SHP77 (cell line): ENCODE data around the gene ANKEF1.
A peak's percentile ranks its signal among the peaks of the same experiment; 100 is the strongest.
"Not testable (repeated sequence)": the region's sequence is repeated elsewhere in the genome, so short reads cannot be mapped to it uniquely, and the experiment has no call there.

ENCODE experiments used
- DNase-seq, 2 experiments: peaks; one replicate each; lab custom pipeline; 2025; lab: John Stamatoyannopoulos, UW

The ANKEF1 gene

DNA sequence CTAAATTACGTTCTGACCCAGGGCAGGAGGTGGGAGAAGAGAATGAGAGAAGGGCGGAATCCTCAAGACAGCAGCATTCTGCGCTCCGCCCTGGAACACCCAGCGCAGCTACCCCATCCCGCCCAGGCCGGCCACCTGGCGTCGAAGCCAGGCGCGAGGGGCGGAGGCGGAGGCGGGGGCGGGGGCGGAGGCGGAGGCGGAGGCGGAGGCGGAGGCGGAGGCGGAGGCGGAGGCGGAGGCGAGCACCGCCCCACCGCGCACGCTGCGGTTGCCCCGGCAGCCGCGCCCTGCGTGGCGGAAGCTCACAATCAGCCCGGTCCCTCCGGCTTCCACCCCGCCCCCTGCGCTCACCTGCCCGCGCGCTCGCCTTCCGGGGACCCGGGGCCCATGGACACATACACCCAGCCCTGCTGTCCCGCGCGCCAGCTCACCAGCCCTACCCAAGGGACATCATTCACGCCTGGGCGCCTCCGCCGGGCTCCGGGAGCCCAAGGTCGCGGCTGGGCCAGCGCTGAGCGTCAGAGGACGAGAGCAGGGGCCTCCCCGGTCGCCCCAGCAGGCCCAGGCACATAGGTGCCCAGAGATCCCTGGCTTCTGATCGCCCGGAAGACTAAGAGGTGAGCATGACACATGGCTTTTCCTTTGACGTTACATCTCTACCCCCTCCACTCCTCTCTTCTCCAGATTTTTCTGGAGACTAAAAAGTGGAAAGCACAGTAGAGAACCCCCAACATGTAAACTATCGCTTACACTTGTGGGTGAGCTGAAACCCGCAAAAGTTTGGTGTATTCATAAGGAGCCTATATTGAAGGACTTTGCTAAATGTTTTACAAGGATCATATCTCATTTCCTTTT is at the start of gene ANKEF1:
Gene ANKEF1 (plus strand): TSS at position 271 of the 855 bp plus-strand sequence. CDS start 3,315 bp downstream, outside the sequence.
- DNase-seq: peak; percentile 91 to 99

DNA sequence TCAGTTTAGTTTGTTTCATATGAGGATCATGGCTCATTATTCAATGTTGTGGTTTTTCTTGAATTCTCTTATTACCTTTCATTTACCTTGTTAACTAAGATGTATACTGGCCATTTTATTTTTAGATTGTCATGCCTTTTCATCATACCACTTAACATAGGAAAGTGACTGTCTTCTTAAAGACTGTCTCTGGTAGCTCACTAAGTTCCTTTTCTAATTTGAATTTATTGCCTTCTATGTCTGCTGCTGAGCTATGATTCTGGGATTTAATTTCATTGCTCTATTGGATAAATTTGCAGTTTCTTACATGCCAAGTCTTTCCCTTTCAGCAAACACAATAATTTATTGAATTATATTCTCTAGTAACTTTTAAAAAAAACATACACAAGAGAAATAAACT is 49.5 kb upstream of the ANKEF1 start:
- DNase-seq: no peak

GRCh38 chr20:9985773-9986172 is 49.0 kb upstream of the ANKEF1 start:
- DNase-seq: no peak

DNA sequence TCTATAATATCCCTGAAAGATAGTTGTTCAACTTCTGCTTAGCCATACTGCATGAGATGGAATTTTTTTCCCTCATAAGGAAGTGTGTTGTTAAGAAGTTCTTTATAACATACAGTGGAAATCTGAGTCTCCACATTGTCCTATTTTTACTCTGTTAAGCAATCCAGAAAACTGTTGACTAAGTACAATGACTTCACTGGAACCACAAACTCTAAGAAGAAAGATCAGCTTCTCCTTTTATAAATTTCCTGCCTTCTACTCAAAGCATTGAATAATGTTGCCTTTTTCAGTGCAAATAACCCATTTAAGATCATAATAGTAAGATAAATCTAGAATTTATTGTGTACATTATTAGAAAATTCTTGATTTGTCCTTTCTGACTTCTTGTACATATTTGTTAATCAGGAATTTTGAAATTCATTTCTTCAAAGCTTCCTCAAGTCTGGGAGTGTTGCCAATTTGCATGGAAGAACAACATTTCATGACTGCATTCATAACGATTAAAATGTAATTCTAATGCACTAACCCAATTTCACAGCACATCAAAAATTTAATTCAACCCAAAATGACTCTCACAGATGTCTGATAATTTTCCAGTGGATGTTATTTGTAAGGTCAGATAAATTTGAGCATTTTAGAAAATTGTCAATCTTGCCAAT is 45.6 kb upstream of the ANKEF1 start:
- no peak for DNase-seq

DNA sequence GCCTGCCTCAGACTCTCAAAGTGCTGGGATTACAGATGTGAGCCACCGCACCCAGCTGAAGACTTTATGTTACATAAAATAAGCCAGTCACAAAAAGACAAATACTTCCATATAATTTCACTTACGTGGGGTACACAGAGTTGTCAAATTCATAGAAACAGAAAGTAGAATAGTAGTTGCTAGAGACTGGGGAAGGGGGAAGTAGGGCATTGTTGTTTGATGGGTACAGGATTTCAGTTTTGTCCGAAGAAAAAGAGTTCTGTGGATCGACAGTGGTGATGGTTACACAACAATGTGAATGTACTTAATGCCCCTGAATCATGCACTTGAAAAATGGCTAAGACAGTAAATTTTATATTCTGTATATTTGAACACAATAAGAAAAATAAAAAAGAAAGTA is 41.6 kb upstream of the ANKEF1 start:
- no peak for DNase-seq

DNA sequence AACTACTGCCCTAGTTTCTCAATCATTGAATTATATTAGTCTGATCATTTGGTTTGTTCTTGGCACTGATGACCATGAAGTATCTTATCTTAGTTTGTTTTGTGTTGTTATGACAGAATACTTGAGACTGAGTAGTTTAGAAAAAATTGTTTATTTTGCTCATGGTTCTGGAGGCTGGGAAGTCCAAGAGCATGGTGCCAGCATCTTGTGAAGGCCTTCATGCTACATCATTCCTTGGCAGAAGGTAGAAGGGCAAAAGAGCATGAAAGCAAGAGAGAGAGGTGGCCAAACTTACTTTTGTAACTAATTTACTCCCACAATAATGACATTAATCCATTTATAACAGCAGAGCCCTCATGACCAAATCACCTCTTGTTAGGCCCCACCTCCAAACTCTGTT is 40.1 kb upstream of the ANKEF1 start:
- DNase-seq: no peak

DNA sequence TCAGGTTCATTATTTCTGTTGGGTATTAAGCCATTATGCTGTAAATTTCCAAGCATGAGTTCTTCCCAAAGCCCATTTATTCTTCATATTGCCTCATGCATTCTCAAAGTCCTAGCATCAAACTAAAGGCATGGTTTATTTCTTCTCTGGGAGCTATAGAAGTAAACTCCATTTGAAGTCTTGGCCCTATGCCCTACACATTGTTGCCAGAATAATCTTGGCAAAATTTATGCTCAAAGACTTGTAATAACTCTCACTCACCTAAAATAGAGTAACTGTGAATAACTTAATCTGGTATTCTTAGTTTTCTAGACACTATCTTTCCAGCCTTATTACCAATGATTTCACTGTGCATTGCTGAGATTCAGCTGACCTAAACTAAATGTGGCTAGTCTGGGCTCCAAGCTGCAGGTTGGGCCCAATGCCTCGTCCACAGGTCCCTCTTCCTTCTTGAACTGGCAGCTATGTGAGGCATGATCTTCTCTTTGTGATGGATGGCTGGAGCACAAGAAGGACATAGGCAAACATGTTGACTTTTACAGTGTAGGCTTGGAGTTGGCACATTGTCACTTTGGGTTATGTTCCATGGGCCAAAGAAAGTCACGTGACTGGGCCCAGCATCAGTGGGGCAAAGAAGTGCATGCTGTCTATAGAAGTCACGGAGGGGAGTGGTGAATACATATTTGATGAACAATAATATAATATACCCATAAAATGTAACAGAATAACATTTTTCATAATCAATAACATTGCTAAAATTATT is 39.1 kb upstream of the ANKEF1 start:
- DNase-seq: no peak

DNA sequence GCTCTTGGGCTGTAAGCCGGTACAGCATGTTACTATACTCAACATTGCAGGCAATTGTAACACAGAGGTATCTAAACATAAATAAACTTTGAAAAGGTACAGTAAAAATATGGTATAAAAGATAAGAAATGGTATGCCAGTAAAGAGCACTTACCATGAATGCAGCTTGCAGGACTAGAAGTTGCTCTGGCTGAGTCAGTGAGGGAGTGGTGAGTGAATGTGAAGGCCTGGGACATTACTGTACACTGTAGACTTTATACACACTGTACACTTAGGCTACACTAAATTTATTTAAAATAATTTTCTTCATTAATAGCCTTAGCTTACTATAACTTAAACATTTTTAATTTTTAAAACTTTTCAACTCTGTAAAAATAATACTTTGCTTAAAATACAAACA is 37.8 kb upstream of the ANKEF1 start:
- no peak for DNase-seq

- no peak for DNase-seq
These were observed 35.1 kb upstream of the ANKEF1 start for GRCh38 chr20:9999645-10000044.

- no peak for DNase-seq
These were observed 31.9 kb upstream of the ANKEF1 start for GRCh38 chr20:10002866-10003265.

GRCh38 chr20:10004900-10005299 is 29.9 kb upstream of the ANKEF1 start:
- DNase-seq: no peak

- no peak for DNase-seq
These were observed 28.9 kb upstream of the ANKEF1 start for GRCh38 chr20:10005885-10006284.

DNA sequence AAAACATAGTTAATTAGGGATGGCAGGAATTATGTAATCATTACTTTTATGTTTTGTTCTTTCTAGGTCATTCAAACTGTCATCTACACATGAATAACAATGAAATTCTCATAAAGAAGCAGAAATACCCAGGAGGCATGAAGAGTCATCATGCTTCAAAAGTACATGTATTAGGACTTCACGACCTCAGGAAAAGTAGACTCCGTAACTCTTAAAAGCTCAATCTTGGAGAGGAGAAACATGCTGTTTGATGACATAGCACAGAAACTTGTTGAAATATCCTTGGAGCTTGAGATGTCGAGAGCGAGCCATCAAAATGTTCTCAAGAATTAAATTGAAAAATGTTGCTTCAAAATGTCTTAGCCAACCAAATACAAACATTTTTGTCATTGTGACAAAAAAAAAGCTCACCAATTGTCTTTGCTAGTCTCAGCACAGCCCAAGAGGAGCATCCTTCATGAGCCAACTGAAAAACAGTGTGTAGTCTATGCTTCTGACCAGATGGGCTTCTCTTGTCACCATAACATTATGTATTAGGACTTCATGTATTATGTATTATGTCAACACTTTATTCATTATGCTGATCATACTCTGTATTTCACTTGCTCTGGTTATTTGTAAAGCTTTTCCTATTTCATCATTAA is 28.2 kb upstream of the ANKEF1 start:
- DNase-seq: no peak

GRCh38 chr20:10007158-10007557 is 27.6 kb upstream of the ANKEF1 start:
- DNase-seq: no peak

DNA sequence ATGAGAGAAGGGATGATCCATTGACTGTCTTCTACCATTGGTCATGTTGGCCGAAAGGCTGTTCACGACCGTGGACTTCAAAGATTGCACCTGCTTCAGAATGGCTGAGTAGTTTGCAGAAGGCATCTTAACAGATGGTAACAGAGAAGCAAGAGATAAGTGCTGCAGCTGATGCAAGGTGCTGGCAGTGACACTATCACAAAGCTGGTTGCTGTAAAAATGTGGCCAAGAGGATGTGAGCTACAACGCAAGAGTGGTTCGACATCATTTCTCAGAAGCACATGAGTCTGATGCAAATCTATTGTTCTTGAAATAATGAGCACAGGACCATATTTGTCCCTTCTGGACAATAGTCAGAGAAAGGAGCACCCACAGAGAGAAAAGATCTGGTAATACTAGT is 27.0 kb upstream of the ANKEF1 start:
- DNase-seq: no peak

- no peak for DNase-seq
These were observed 22.3 kb upstream of the ANKEF1 start for GRCh38 chr20:10012464-10012863.

DNA sequence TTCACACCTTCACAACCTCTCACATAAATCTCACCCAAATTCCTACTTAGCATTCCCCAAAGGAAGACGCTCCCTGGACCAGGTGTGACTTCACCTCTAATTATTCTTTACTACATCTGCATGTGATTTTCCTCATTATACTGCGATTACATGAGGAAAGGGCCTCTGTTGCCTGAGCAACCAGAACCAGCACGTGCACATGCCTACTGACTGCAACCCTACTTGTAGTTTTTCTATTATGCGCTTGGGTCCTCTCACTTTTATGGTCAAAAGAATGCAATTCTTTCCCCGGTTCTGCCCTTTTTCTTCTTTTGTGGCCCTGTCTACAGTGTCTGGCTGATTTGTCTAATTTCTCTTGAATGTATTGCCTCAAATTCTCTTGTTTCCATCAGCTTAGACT is 20.4 kb upstream of the ANKEF1 start:
- DNase-seq: no peak

GRCh38 chr20:10020937-10021336 is 13.8 kb upstream of the ANKEF1 start:
- no peak for DNase-seq

- no peak for DNase-seq
These were observed 12.2 kb upstream of the ANKEF1 start for GRCh38 chr20:10022625-10023024.

- DNase-seq: no peak
These were observed 10.9 kb upstream of the ANKEF1 start for GRCh38 chr20:10023911-10024310.

GRCh38 chr20:10031451-10032215 is 3.2 kb upstream of the ANKEF1 start:
- not testable (repeated sequence) for DNase-seq
